HG03039 (cell line): ENCODE results near the gene GMEB1.
"Not testable (repeated sequence)": the region's sequence is repeated elsewhere in the genome, so short reads cannot be mapped to it uniquely, and the experiment has no call there.

ENCODE experiments used
- ATAC-seq: cut with Tn5 transposase; IDR thresholded peaks from one replicate; pipeline ENCODE4 v1.9.1; 2021; ENCODE audit warnings: mild to moderate bottlenecking, moderate library complexity; ENCODE audit not compliant: unreplicated experiment

GMEB1 gene

GRCh38 chr1:28668191-28668955 is at the start of gene GMEB1:
Gene GMEB1 (plus strand): TSS chr1:28668784. CDS start chr1:28683613, 14,829 bp downstream.
- ATAC-seq: peak; percentile 69

GRCh38 chr1:28631713-28632112 is 36.9 kb upstream of the GMEB1 start:
- ATAC-seq: no peak

- no peak for ATAC-seq
Measured at GRCh38 chr1:28632560-28632959, 36.0 kb upstream of the GMEB1 start.

- no peak for ATAC-seq
Measured at GRCh38 chr1:28640766-28641165, 27.8 kb upstream of the GMEB1 start.

GRCh38 chr1:28642056-28642846 is 26.3 kb upstream of the GMEB1 start:
- ATAC-seq: peak; percentile 21

- peak; percentile 65 for ATAC-seq
Measured at GRCh38 chr1:28642847-28643635, 25.5 kb upstream of the GMEB1 start, which contains the start of gene TAF12. Gene TAF12 (minus strand): TSS chr1:28643067. CDS start chr1:28622081, 20,986 bp downstream.

GRCh38 chr1:28644494-28644893 is 24.1 kb upstream of the GMEB1 start:
- no peak for ATAC-seq

GRCh38 chr1:28645406-28645805 is 23.2 kb upstream of the GMEB1 start:
- not testable (repeated sequence) for ATAC-seq

GRCh38 chr1:28646040-28646439 is 22.5 kb upstream of the GMEB1 start:
- no peak for ATAC-seq

- ATAC-seq: peak; percentile 58
Measured at GRCh38 chr1:28648008-28648473, 20.5 kb upstream of the GMEB1 start.

GRCh38 chr1:28648474-28649198 is 19.9 kb upstream of the GMEB1 start, which contains the start of gene RNU11:
Gene RNU11 (plus strand): TSS chr1:28648600.
- peak; percentile 45 for ATAC-seq

GRCh38 chr1:28653063-28653462 is 15.5 kb upstream of the GMEB1 start:
- ATAC-seq: not testable (repeated sequence)

- not testable (repeated sequence) for ATAC-seq
Measured at GRCh38 chr1:28653870-28654269, 14.7 kb upstream of the GMEB1 start.

GRCh38 chr1:28655448-28656311 is 12.9 kb upstream of the GMEB1 start:
- not testable (repeated sequence) for ATAC-seq

- no peak for ATAC-seq
Measured at GRCh38 chr1:28656335-28656734, 12.2 kb upstream of the GMEB1 start.

GRCh38 chr1:28663871-28664470 is 4.6 kb upstream of the GMEB1 start:
- no peak for ATAC-seq

- ATAC-seq: no peak
Measured at GRCh38 chr1:28666806-28667205, 1.8 kb upstream of the GMEB1 start.

GRCh38 chr1:28668956-28669723 is 556 bp downstream of the GMEB1 start:
- peak; percentile 42 for ATAC-seq
